KBM-7 (cell line): ENCODE measurements around the gene MACO1.
"Not testable (repeated sequence)": the region's sequence is repeated elsewhere in the genome, so short reads cannot be mapped to it uniquely, and the experiment has no call there.

Source experiments
- DNase-seq: peaks from one replicate; pipeline ENCODE4 v3.0.0-alpha.2; 2015
- in situ Hi-C: fragments of 300-500 bp; cut with MboI; formaldehyde crosslinking; loops from 2 replicates; pipeline ENCODE4 v1.14.3; 2020; ENCODE audit warnings: low sequenced_read_pairs, low pct_unique_long_range_greater_than_20kb, mixed read lengths

The MACO1 gene

DNA sequence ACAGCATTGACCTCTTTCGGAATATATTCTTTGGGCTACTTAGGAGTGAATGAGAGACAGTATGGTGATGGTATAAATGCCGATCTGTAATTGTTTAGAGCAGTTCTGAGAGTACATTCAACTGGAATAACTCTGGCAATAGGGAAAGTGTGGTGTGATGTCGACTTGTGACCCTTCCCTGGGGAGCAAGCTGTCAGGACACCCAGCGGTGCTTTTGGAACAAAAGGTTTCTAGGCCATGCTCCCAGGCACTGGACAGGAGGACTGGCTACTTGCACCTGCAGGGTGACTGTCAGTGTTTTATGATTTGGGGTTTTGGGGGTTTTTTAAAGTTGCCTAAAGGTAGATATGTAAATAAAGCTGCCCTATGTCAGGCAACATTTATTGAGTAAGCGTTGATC lies 50.9 kb downstream of the MACO1 start:
- in situ Hi-C loops: no loop called here
- DNase-seq: no peak

- in situ Hi-C loops: no loop called here
- DNase-seq: no peak
These were observed 51.5 kb downstream of the MACO1 start for GRCh38 chr1:25482211-25482610.

- in situ Hi-C loops: no loop called here
- no peak for DNase-seq
These were observed 53.4 kb downstream of the MACO1 start for GRCh38 chr1:25484096-25484495.

DNA sequence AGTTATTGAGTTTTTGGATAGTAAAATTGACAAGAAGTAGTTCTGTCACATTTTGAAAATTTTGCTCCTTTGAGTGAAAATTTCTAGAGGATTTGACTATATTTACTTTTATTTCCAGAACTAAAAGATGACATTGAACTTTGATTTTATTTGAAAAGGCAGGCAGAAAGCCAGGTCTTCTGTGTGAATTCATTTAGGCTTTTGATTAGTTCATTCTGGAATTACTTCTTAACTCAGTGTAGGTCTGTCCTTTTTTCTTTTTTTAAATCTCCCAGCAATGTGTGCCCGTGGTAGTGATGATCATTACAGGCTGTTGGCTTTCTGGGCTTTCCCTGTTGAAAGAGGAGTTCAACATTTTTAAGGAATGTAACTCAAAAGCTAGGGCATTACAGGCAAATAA lies 53.8 kb downstream of the MACO1 start:
- in situ Hi-C loops: no loop called here
- DNase-seq: no peak

DNA sequence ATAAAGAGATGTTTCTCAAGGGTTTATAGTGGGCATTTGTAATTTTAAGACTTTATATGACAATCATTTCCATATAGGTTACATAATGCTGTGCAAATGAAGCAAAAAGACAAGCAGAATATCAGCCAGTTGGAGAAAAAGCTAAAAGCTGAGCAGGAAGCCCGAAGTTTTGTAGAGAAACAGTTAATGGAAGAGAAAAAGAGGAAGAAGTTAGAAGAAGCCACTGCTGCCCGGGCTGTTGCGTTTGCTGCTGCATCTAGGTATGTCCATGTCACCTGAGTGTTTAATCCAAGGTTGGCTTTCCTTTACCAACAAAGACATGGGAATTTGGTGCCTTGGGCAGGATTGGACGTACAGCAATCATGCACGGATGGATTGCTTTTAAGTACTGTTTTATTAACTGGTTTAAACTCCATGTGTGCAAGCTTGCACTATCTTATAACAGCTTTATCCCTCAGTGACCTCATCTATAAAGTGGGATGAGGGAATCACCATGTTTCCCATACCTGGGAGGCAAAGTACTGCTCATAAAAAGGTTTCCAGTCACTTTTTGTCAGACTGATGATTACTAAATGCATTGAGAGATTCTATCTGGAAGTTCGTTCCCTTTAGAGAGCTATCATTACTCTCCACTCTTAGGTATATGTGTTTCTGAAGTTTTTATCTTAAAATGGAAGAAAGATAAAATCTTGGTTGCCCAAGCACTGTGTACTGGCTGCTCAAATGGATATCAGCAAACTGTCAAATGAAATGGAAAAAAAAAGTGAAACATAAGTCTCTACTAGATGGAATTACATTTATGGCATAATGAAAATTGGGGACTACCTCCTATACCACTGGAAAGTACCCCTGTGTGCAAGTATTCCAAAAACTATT lies 55.1 kb downstream of the MACO1 start:
- in situ Hi-C loops: no loop called here
- peak; percentile 56 for DNase-seq

- no peak for DNase-seq
- in situ Hi-C loops: no loop called here
These were observed 55.9 kb downstream of the MACO1 start for GRCh38 chr1:25486602-25487001.

DNA sequence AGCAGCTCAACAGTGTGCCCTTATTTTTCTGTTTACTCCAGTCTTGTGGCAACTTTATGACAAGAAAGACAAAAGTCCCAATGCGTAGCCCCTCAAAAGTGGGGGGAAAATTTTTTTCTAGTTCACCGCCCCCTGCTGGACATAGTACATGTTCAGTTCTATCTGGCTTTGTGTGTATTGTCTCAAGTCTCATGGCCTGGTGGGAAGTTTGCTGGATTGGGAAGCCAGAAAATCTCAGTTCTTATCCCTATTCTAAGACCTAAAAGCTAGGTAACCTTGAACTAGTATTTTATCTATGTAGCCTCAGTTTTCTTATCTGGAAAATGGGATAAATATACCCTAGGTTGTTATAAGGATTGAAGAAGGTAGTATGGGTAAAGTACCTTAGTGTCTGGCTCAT lies 56.9 kb downstream of the MACO1 start:
- in situ Hi-C loops: no loop called here

GRCh38 chr1:25492323-25492722 lies 61.6 kb downstream of the MACO1 start:
- in situ Hi-C loops: no loop called here
- no peak for DNase-seq

More for the DNA sequence above, 56.9 kb downstream of the MACO1 start:
- peak; percentile 38 for DNase-seq

- in situ Hi-C loops: no loop called here
- no peak for DNase-seq
These were observed 64.3 kb downstream of the MACO1 start for GRCh38 chr1:25494952-25495351.

- no peak for DNase-seq
- in situ Hi-C loops: no loop called here
These were observed 70.0 kb downstream of the MACO1 start for GRCh38 chr1:25500694-25501093.

- no peak for DNase-seq
- in situ Hi-C loops: no loop called here
These were observed 70.8 kb downstream of the MACO1 start for GRCh38 chr1:25501235-25502058.

- in situ Hi-C loops: no loop called here
- DNase-seq: no peak
These were observed 72.3 kb downstream of the MACO1 start for GRCh38 chr1:25502957-25503356.

- DNase-seq: peak; percentile 41
- in situ Hi-C loops: no loop called here
These were observed 73.1 kb downstream of the MACO1 start for GRCh38 chr1:25503551-25504426.

- in situ Hi-C loops: no loop called here
- DNase-seq: peak; percentile 20
These were observed 74.3 kb downstream of the MACO1 start for GRCh38 chr1:25504706-25505595.

DNA sequence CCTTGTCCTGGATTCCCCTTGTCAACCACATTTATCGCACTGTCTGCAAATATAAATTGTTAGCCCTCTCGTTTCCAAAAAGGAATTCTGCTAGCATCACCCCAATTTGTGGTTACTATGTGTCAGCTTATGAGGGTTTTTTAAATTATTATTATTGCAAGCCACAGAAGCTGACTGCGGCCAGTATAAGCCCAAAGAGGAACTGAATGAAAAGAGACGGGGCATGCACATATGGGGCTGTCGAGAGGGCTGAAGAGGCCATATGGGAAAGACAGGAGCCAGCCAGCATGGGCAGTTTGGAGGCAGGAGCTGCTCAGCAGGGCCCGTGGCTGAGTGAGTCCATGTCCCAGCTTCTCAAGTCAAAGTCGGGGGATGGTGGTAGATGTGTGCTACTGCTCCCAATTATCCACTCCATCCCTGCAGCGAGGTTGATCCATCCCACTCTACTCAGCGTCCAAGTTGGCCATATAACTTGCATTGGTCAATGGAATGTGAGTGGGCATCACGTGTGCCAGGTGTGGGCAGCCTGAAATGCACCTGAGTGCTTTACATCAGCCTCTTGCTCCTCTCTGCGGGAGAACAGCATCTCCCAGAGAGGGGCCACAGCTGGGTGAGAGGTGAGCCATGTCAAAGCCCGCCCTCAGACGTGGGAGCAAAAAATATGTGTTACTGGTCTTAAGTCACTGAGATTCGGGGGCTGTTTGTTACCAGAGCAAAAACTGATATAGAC lies 75.1 kb downstream of the MACO1 start:
- in situ Hi-C loops: no loop called here
- DNase-seq: peak; percentile 24

GRCh38 chr1:25506566-25507463 lies 76.1 kb downstream of the MACO1 start:
- DNase-seq, in situ Hi-C loops: not testable (repeated sequence)

DNA sequence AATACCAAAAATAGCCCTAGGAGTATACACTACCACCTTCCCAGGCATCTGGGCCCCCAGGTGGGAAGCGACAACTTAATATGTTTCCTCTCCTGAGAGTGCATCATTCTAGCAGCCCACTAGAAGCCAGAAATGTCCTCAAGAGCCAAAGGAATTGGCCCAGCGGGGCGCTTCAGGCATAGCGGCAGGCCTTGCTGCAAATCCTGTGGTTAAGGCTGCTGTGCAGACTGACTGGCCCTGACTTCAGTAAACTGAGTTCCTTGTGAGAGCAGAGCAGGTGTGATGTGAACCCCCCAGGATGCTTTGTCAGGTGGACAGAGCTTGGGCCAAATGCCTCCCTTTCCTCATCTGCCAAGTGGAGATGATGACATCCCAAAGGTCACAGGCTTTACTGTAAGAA lies 83.0 kb downstream of the MACO1 start:
- no peak for DNase-seq
- in situ Hi-C loops: no loop called here
